ENCODE results near the gene MAGEE1. TPM values are rescaled to one million over a fixed set of nuclear protein-coding genes. Genes with fewer than 3 reads are reported as not detected.

Gene MAGEE1
- total RNA-seq (2022; extraction: Qiagen RNA extraction) = 3.6 to 4.9 TPM (median 4.7 TPM) in 5 replicates

GRCh38 chrX:76427560-76428242, at the start of gene MAGEE1:
MAGEE1 (plus strand) TSS chrX:76427710; CDS start chrX:76427931, 221 bp downstream.

